Hepatocyte (in vitro differentiated cells): ENCODE data around the gene PDE4D. TPM values are rescaled to one million over a fixed set of nuclear protein-coding genes. Genes with fewer than 3 reads are reported as not detected.

Source experiments
- DNase-seq: peaks from one replicate; pipeline ENCODE4 v3.0.0-alpha.2; 2016; ENCODE audit warnings: low spot score
- H2AFZ ChIP-seq: fragments of 200-600 bp; sonication (generic); 2 replicates; pipeline ENCODE4 v1.6.0; 2016; ENCODE audit warnings: antibody characterized with exemption, mild to moderate bottlenecking
- H3K27ac ChIP-seq: fragments of 200-600 bp; sonication (generic); 2 replicates; pipeline ENCODE4 v1.5.1; 2016; ENCODE audit warnings: mild to moderate bottlenecking
- H3K27me3 ChIP-seq: fragments of 200-600 bp; sonication (generic); 2 replicates; pipeline ENCODE4 v1.6.1; 2016
- H3K36me3 ChIP-seq: fragments of 200-600 bp; sonication (generic); replicated peaks from 2 replicates; pipeline ENCODE4 v1.5.1; 2016; ENCODE audit warnings: low read depth; ENCODE audit not compliant: insufficient read depth
- H3K4me1 ChIP-seq: fragments of 200-600 bp; sonication (generic); 2 replicates; pipeline ENCODE4 v1.5.1; 2016; ENCODE audit warnings: mild to moderate bottlenecking, moderate library complexity; ENCODE audit not compliant: insufficient read depth
- H3K4me2 ChIP-seq: fragments of 200-600 bp; sonication (generic); 2 replicates; pipeline ENCODE4 v1.6.0; 2016
- H3K4me3 ChIP-seq: fragments of 200-600 bp; sonication (generic); 2 replicates; pipeline ENCODE4 v1.5.1; 2016; ENCODE audit warnings: mild to moderate bottlenecking
- H3K79me2 ChIP-seq: fragments of 200-600 bp; sonication (generic); 2 replicates; pipeline ENCODE4 v1.6.0; 2017; ENCODE audit warnings: mild to moderate bottlenecking
- H3K9me2 ChIP-seq: fragments of 200-600 bp; sonication (generic); replicated peaks from 2 replicates; pipeline ENCODE4 v1.6.0; 2017; ENCODE audit warnings: mild to moderate bottlenecking; ENCODE audit not compliant: insufficient read depth
- H3K9me3 ChIP-seq: fragments of 200-600 bp; sonication (generic); 2 replicates; pipeline ENCODE4 v1.5.1; 2016; ENCODE audit warnings: low read depth, mild to moderate bottlenecking
- H4K20me1 ChIP-seq: fragments of 200-600 bp; sonication (generic); 2 replicates; pipeline ENCODE4 v1.6.0; 2016; ENCODE audit warnings: mild to moderate bottlenecking; ENCODE audit not compliant: insufficient read depth, poor library complexity, severe bottlenecking
- CTCF ChIP-seq: fragments of 200-600 bp; sonication (generic); IDR thresholded peaks from 2 replicates; pipeline ENCODE4 v1.5.1; 2016; ENCODE audit warnings: antibody characterized with exemption, mild to moderate bottlenecking; ENCODE audit not compliant: poor library complexity
- EZH2 ChIP-seq: fragments of 200-600 bp; sonication (generic); IDR thresholded peaks from 2 replicates; pipeline ENCODE4 v1.6.1; 2016; ENCODE audit warnings: antibody characterized with exemption, mild to moderate bottlenecking, borderline replicate concordance
- EZH2phosphoT487 ChIP-seq: fragments of 200-600 bp; sonication (generic); IDR thresholded peaks from one replicate; pipeline ENCODE4 v1.6.1; 2018; ENCODE audit warnings: antibody characterized with exemption, mild to moderate bottlenecking, low read depth, moderate library complexity; ENCODE audit not compliant: unreplicated experiment, severe bottlenecking
- WGBS: methylation state at CpG from one replicate; pipeline ENCODE4 v1.1.6; 2016; ENCODE audit warnings: low lambda C conversion rate; ENCODE audit errors: missing lambda C conversion rate; 5-methylcytosine and 5-hydroxymethylcytosine counted together
- polyA plus RNA-seq: library from polyadenylated mRNA; unstranded; fragments of >200 nt; fragmentation: Nextera tagmentation; extraction: Ambion mirVana; gene quantifications from 2 replicates; pipeline ENCODE4 v1.2.1, GENCODE V29; 2016
- total RNA-seq: library from RNA; depleted of rRNA; stranded (reverse); fragments of >200 nt; gene quantifications from 2 replicates; pipeline ENCODE4 v1.2.3, GENCODE V29; 2014

PDE4D gene
- total and polyA plus RNA-seq, 2 experiments from 2014 or later = 14.5 to 45.2 TPM

DNA sequence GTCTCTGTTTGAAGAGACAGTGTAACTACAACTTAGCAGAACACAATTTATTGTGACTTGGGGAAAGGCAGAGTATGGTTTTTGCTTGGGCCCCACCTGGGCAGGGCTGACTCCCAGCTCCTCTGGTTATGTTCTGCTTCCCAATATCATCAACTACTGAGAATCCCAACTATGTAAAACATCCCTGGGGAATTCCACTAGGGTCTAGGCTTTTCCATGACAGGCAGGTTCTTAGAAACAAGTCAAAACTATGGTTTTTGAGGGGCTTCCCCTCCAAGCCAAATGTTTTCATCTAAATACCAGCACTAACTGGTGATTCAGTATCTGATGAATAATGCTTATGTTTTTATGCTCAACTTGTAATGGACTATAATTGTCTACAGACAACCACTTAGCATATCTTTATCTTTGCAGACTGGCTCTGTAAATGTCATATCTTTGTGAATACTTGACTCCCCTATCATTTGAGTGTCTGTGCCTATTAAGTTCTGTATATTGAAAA is 409.5 kb downstream of the PDE4D start:
- H3K27ac ChIP-seq = no peak overlapping the region
- no peaks in the 10 kb centered on the region for H3K9me3 ChIP-seq
- H3K4me2 ChIP-seq = no peak overlapping the region
- no peaks in the 10 kb centered on the region for H3K27me3 ChIP-seq
- no peak overlapping the region for H3K4me3 ChIP-seq
- H3K79me2 ChIP-seq = peaks cover 3% of the 10 kb centered on the region
- TF ChIP-seq EZH2phosphoT487 = no peak
- TF ChIP-seq EZH2 = no peak
- no peak for TF ChIP-seq CTCF
- H3K9me2 ChIP-seq = no peaks in the 10 kb centered on the region
- no peak overlapping the region for H2AFZ ChIP-seq
- no peaks in the 10 kb centered on the region for H3K4me1 ChIP-seq
- DNase-seq = no peak
- H4K20me1 ChIP-seq = no peaks in the 10 kb centered on the region
- H3K36me3 ChIP-seq = no peaks in the 10 kb centered on the region

DNA sequence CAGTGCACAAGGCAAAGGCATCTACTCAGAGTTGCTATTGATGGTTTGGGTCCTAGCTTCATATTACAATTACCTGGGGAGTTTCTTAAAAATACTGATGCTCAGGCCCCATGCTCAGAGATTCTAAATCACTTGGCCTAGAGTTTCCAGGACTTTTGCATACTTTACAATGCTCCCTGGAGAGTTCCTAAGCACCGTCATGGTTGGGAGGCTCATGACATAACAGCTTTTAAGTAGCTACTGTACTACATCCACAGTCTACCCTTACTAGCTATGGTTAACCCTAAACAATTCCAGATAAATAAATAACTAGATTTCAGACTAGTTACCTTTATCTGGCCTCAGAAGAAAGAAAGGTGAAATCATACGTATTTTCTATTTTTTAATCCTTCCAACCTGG is 414.4 kb downstream of the PDE4D start:
- H3K4me1 ChIP-seq = no peaks in the 10 kb centered on the region
- no peaks in the 10 kb centered on the region for H4K20me1 ChIP-seq
- peaks cover 3% of the 10 kb centered on the region for H3K79me2 ChIP-seq
- no peak overlapping the region for H3K4me2 ChIP-seq
- H3K36me3 ChIP-seq = no peaks in the 10 kb centered on the region
- TF ChIP-seq EZH2phosphoT487 (no peak), EZH2 (no peak)
- H3K27me3 ChIP-seq = no peaks in the 10 kb centered on the region
- no peak overlapping the region for H3K4me3 ChIP-seq
- 59% methylated on average over 2 of the region's 2 CpGs for WGBS
- no peak overlapping the region for H2AFZ ChIP-seq
- no peaks in the 10 kb centered on the region for H3K9me2 ChIP-seq
- no peak overlapping the region for H3K27ac ChIP-seq
- DNase-seq = no peak
- no peaks in the 10 kb centered on the region for H3K9me3 ChIP-seq

- no peaks in the 10 kb centered on the region for H3K9me3 ChIP-seq
- no peak for DNase-seq
- H3K9me2 ChIP-seq = no peaks in the 10 kb centered on the region
- no peak overlapping the region for H3K4me3 ChIP-seq
- TF ChIP-seq EZH2phosphoT487 = no peak
- TF ChIP-seq EZH2 = no peak
- no peak for TF ChIP-seq CTCF
- peaks cover 4% of the 10 kb centered on the region for H3K79me2 ChIP-seq
- H4K20me1 ChIP-seq = no peaks in the 10 kb centered on the region
- H3K4me2 ChIP-seq = no peak overlapping the region
- H3K4me1 ChIP-seq = peaks cover 4% of the 10 kb centered on the region
- WGBS = 84% methylated on average over 1 of the region's 1 CpG
- no peaks in the 10 kb centered on the region for H3K27me3 ChIP-seq
- no peak overlapping the region for H3K27ac ChIP-seq
- H2AFZ ChIP-seq = no peak overlapping the region
- no peaks in the 10 kb centered on the region for H3K36me3 ChIP-seq
Measured at GRCh38 chr5:59474324-59474723, 419.2 kb downstream of the PDE4D start.

GRCh38 chr5:59473611-59474010 is 419.9 kb downstream of the PDE4D start:
- no peak for DNase-seq
- TF ChIP-seq CTCF = no peak
- TF ChIP-seq EZH2 = no peak
- no peak for TF ChIP-seq EZH2phosphoT487
- Histone ChIP-seq H3K27ac (no peak overlapping the region), H2AFZ (no peak overlapping the region), H3K4me3 (no peak overlapping the region), H3K9me3 (no peaks in the 10 kb centered on the region), H3K79me2 (peaks cover 4% of the 10 kb centered on the region), H3K4me1 (peaks cover 4% of the 10 kb centered on the region), H3K36me3 (no peaks in the 10 kb centered on the region), H4K20me1 (no peaks in the 10 kb centered on the region), H3K9me2 (no peaks in the 10 kb centered on the region), H3K27me3 (no peaks in the 10 kb centered on the region), H3K4me2 (no peak overlapping the region)
